Esophagus squamous epithelium (tissue), 5 donors: ENCODE data around the gene LMNTD2. TPM values are rescaled to one million over a fixed set of nuclear protein-coding genes. Genes with fewer than 3 reads are reported as not detected.
"Not testable (repeated sequence)": the region's sequence is repeated elsewhere in the genome, so short reads cannot be mapped to it uniquely, and the experiment has no call there.

Experiments
- DNase-seq: peaks from one replicate; lab custom pipeline; 2025; lab: John Stamatoyannopoulos, UW
- H3K27ac ChIP-seq, 4 donors: fragments of 200-600 bp; sonication (generic); one replicate each; pipeline ENCODE4 v1.5.1; 2016 to 2019; ENCODE audit warnings: mild to moderate bottlenecking in 1 of 4
- H3K27me3 ChIP-seq, 4 donors: fragments of 200-600 bp; sonication (generic); 1 replicate in 3 of 4; 2 replicates in 1 of 4; pipeline versions ENCODE4 v1.5.1 to v1.6.0; 2017 to 2021; ENCODE audit warnings: antibody characterized with exemption in 1 of 4
- H3K36me3 ChIP-seq, 3 donors: fragments of 200-600 bp; sonication (generic); one replicate each; pipeline ENCODE4 v1.5.1; 2016 to 2019
- H3K4me1 ChIP-seq, 3 donors: fragments of 200-600 bp; sonication (generic); one replicate each; pipeline ENCODE4 v1.5.1; 2017 to 2019
- H3K4me3 ChIP-seq, 4 donors: fragments of 200-600 bp; sonication (generic); 1 replicate in 3 of 4; 2 replicates in 1 of 4; pipeline ENCODE4 v1.5.1; 2016 to 2019; ENCODE audit warnings: mild to moderate bottlenecking in 2 of 4, moderate library complexity in 1 of 4
- H3K9me3 ChIP-seq, 3 donors: fragments of 200-600 bp; sonication (generic); one replicate each; pipeline ENCODE4 v1.5.1; 2016 to 2019
- POLR2A ChIP-seq, 4 donors: fragments of 450-650 bp; IDR thresholded peaks; one replicate each; pipeline ENCODE4 v1.6.1; 2017; ENCODE audit warnings: antibody characterized with exemption in 4 of 4, mild to moderate bottlenecking in 4 of 4, moderate library complexity in 3 of 4
- WGBS, 2 donors: methylation state at CpG; one replicate each; pipeline ENCODE4 v1.1.5; 2018; 5-methylcytosine and 5-hydroxymethylcytosine counted together
- intact Hi-C: fragments of 100-400 bp; cut with DNase I; formaldehyde crosslinking; loops from one replicate; pipeline ENCODE4 v1.15.0; 2022
- total RNA-seq, 4 donors: library from RNA; depleted of rRNA; stranded (reverse); fragments of >200 nt; gene quantifications; one replicate each; pipeline ENCODE4 v1.1.0, GENCODE V29; 2016
- TF ChIP-seq, protein P1 (sequence below), 6 experiments: fragments of 450-650 bp in 4 of 6; fragments of 200-600 bp in 2 of 6; sonication (generic) in 2 of 6; IDR thresholded peaks; one replicate each; pipeline ENCODE4 v1.5.1; 2016 to 2019; ENCODE audit warnings: antibody characterized with exemption in 6 of 6, mild to moderate bottlenecking in 4 of 6, moderate library complexity in 4 of 6
- donor health status: DM: yes; HTN: yes; CAD: no.

The LMNTD2 gene
- total RNA-seq, 4 donors from 2014 or later: 2.1 to 4.6 (median 3.8) TPM

DNA sequence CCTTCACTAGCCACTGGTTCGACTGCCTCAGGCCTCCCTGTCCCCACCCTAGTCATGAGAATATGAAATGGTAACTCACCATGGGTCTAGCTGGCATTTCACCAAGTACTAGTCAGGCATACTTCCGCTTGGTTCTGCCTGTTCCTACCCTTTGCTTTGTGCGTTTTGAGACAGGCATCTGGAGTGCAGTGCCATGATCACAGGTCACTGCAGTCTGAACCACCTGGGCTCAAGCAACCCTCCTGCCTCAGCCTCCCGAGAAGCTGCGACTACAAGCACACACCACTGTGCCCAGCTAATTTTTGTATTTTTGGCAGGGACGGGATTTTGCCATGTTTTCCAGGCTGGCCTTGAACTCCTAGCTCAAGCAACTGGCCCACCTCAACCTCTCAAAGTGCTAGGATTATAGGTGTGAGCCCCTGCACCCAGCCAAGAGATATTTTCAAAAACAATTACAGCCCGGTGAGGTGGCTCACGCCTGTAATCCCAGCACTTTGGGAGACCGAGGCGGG, 39.3 kb downstream of the LMNTD2 start:
- H3K4me1 ChIP-seq: peaks cover 5 to 29% (median 8%) of the 10 kb centered on the region in 3 donors
- no peaks in the 10 kb centered on the region for H3K9me3 ChIP-seq
- TF ChIP-seq, protein P1, sequence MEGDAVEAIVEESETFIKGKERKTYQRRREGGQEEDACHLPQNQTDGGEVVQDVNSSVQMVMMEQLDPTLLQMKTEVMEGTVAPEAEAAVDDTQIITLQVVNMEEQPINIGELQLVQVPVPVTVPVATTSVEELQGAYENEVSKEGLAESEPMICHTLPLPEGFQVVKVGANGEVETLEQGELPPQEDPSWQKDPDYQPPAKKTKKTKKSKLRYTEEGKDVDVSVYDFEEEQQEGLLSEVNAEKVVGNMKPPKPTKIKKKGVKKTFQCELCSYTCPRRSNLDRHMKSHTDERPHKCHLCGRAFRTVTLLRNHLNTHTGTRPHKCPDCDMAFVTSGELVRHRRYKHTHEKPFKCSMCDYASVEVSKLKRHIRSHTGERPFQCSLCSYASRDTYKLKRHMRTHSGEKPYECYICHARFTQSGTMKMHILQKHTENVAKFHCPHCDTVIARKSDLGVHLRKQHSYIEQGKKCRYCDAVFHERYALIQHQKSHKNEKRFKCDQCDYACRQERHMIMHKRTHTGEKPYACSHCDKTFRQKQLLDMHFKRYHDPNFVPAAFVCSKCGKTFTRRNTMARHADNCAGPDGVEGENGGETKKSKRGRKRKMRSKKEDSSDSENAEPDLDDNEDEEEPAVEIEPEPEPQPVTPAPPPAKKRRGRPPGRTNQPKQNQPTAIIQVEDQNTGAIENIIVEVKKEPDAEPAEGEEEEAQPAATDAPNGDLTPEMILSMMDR (IDR thresholded peaks at IDR 0.05): no peak
- TF ChIP-seq POLR2A (IDR thresholded peaks at IDR 0.05): no peak
- H3K27me3 ChIP-seq: no peaks in the 10 kb centered on the region
- 72 to 79% methylated on average over 2 to 8 of the region's 10 CpGs for WGBS, 2 donors
- intact Hi-C loops: loop anchor here (5.0 kb wide), 1 partner anchor 64 kb away; no protein-coding TSS in a partner anchor
- no peaks in the 10 kb centered on the region for H3K36me3 ChIP-seq
- no peak overlapping the region for H3K4me3 ChIP-seq
- no peak for DNase-seq
- H3K27ac ChIP-seq: no peak overlapping the region

DNA sequence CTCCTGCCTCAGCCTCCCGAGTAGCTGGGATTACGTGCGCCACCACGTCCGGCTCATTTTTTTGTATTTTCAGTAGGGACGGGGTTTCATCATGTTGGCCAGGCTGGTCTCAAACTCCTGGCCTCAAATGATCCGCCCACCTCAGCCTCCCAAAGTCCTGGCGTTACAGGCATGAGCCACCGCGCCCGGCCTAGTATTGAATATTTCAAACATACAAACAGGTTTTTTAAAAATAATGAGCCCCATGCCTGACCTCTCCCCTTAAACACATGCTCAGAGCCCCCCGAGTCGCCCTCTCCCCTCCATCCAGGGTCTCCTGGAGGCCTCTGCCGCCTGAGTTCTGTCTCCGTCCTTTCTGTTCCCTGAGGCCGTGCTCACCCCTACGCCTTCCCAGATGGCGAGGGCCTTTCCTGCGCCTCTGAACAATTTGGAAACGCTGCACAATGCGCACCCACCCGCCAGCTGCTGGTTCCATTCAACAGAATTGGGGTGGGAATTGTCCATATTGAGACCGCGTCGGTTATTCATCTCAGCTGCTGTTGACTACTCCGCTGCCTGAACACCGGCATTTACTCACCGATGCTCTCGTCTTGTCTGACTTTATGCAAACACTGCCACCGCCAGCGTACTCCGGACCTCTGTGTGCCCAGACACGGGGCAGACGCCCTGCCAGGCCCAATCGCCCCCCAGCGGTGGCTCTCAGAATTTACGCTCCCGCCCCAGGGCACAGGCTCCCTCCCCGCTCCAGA, 39.9 kb downstream of the LMNTD2 start:
- intact Hi-C loops: loop anchor here (5.0 kb wide), 1 partner anchor 63 kb away; no protein-coding TSS in a partner anchor
- H3K27me3 ChIP-seq: no peaks in the 10 kb centered on the region
- peaks cover 5 to 35% (median 8%) of the 10 kb centered on the region in 3 donors for H3K4me1 ChIP-seq
- no peak for DNase-seq
- no peak overlapping the region for H3K27ac ChIP-seq
- WGBS, 2 donors: 91 to 93% methylated on average over 37 to 39 of the region's 39 CpGs
- no peak overlapping the region for H3K4me3 ChIP-seq
- TF ChIP-seq, protein P1 (IDR thresholded peaks at IDR 0.05): no peak
- TF ChIP-seq POLR2A (IDR thresholded peaks at IDR 0.05): no peak
- H3K9me3 ChIP-seq: no peaks in the 10 kb centered on the region
- H3K36me3 ChIP-seq: no peaks in the 10 kb centered on the region

DNA sequence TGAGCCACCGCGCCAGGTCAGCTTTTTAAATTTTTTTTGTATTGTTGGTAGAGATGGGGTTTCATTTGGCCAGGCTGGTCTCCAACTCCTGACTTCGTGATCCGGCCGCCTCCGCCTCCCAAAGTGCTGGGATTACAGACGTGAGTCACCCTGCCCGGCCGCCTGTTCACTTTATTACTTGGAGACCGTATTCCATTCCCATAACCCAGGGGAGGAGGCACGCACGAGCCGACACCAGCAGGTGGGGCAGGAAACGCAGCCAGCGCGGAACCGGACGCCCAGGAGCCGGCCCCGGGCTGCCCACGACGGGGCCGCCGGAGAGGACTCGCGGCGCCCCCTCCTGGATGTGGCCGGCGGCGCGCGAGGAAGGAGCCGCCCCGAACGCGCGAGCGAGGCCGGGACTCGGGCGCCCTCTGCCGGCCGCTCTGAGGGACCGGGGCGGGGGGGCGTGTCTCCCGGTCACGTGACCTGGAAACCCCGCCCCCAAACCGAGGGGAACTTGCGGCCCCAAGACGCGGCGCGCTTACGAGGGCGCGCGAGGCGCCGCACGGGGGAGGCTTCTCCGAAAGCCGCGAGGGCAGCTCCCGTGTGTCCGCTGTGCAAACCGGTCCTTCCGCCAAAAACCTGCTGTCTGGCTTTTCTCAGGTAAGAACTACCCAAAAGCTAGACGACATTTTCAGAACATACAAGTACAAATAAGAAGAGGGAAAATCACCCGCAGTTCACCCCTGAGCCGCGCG, 41.9 kb downstream of the LMNTD2 start:
- H3K27me3 ChIP-seq: no peaks in the 10 kb centered on the region
- intact Hi-C loops: loop anchor here (5.0 kb wide), 1 partner anchor 71 kb away; no protein-coding TSS in a partner anchor
- TF ChIP-seq, protein P1 (IDR thresholded peaks at IDR 0.05): peak; percentile 97 to 100 (median 100)
- TF ChIP-seq POLR2A (IDR thresholded peaks at IDR 0.05): peak in 1 of 4 donors; percentile 29
- H3K27ac ChIP-seq: peak overlapping the region; percentile 86 to 94 (median 90)
- no peaks in the 10 kb centered on the region for H3K9me3 ChIP-seq
- H3K4me3 ChIP-seq: peak overlapping the region in 3 of 4 donors; percentile 25 to 57 (median 36)
- 8 to 51% methylated on average over 7 to 29 of the region's 74 CpGs for WGBS, 2 donors
- H3K36me3 ChIP-seq: peaks cover 0 to 6% (median 0%) of the 10 kb centered on the region in 3 donors
- DNase-seq: peak; percentile 68
- peaks cover 8 to 53% (median 14%) of the 10 kb centered on the region in 3 donors for H3K4me1 ChIP-seq

DNA sequence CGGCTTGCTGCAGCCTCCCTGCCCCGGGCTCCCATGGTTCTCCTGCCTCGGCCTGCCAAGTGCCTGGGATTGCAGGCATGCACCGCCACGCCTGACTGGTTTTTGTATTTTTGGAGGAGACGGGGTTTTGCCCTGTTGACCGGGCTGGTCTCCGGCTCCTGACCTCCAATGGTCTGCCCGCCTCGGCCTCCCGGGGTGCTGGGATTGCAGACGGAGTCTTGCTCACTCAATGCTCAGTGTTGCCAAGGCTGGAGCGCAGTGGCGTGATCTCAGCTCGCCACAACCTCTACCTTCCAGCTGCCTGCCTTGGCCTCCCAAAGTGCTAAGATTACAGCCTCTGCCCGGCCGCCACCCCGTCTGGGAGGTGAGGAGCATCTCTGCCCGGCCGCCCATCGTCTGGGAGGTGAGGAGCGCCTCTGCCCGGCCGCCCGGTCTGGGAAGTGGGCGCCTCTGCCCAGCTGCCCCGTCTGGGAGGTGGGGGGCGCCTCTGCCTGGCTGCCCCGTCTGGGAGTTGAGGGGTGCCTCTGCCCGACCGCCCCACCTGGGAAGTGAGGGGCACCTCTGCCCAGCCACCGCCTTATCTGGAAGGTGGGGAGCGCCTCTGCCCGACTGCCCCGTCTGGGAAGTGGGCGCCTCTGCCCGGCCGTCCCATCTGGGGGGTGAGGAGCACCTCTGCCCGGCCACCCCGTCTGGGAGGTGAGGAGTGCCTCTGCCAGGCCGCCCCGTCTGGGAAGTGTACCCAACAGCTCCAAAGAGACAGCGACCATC, 43.4 kb downstream of the LMNTD2 start:
- H3K4me3 ChIP-seq, DNase-seq, H3K9me3 ChIP-seq, H3K27me3 ChIP-seq: not testable (repeated sequence)
- intact Hi-C loops: loop anchor here (5.0 kb wide), 1 partner anchor 70 kb away; no protein-coding TSS in a partner anchor
- Histone ChIP-seq H3K27ac (peak overlapping the region; percentile 52 to 94 (median 90)), H3K36me3 (peaks cover 0 to 17% (median 0%) of the 10 kb centered on the region in 3 donors), H3K4me1 (peaks cover 8 to 63% (median 14%) of the 10 kb centered on the region in 3 donors)
- 96 to 100% methylated on average over 2 to 13 of the region's 43 CpGs for WGBS, 2 donors

DNA sequence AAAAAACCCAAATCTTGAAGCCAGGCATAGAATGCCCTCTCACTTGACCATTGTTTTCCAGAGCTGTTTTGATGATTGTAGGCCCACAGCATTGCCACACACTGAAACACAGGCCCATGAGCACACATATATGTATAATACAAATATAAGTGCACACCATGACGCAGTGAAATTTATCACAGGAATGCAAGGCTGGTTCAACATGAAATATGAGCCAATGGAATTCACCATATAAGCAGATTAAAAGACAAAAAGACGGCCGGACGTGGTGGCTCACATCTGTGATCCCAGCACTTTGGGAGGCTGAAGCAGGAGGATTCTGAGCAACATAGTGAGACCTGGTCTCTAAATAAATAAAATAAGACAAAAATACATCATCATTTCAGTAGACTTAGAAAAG, 44.1 kb downstream of the LMNTD2 start:
- TF ChIP-seq POLR2A (IDR thresholded peaks at IDR 0.05): no peak
- TF ChIP-seq, protein P1 (IDR thresholded peaks at IDR 0.05): no peak
- H3K27ac ChIP-seq: peak overlapping the region; percentile 83 to 94 (median 90)
- no peak overlapping the region for H3K4me3 ChIP-seq
- H3K4me1 ChIP-seq: peaks cover 8 to 63% (median 14%) of the 10 kb centered on the region in 3 donors
- H3K27me3 ChIP-seq: no peaks in the 10 kb centered on the region
- WGBS, 2 donors: 88 to 94% methylated on average over 4 of the region's 4 CpGs
- H3K9me3 ChIP-seq: no peaks in the 10 kb centered on the region
- no peak for DNase-seq
- peaks cover 0 to 24% (median 0%) of the 10 kb centered on the region in 3 donors for H3K36me3 ChIP-seq
- intact Hi-C loops: loop anchor here (5.0 kb wide), 1 partner anchor 69 kb away; no protein-coding TSS in a partner anchor
